Measurements from ENCODE around the gene EHD1. TPM values are rescaled to one million over a fixed set of nuclear protein-coding genes. Genes with fewer than 3 reads are reported as not detected.
A peak's percentile ranks its signal among the peaks of the same experiment; 100 is the strongest.

The EHD1 gene
- polyA plus RNA-seq, 3 donors, result 30.3 to 212 (median 48.4) TPM

GRCh38 chr11:64868904-64869570 lies 9.4 kb downstream of the EHD1 start:
- peak in 2 of 3 donors; percentile 52 to 93 for DNase-seq
- Histone ChIP-seq H3K9me3 (replicated peaks in 1 of 2; ENCODE audit: control insufficient read depth in 1 of 2, insufficient read depth in 1 of 2, low read length in 2 of 2) (no peaks in the 10 kb centered on the region), H3K9ac (ENCODE audit: insufficient read depth, low read length, poor library complexity, severe bottlenecking) (no peak overlapping the region), H3K36me3 (replicated peaks in 1 of 2; ENCODE audit: control insufficient read depth in 1 of 2, insufficient read depth in 2 of 2, low read length in 2 of 2) (peaks cover 30 to 59% of the 10 kb centered on the region in 2 donors), H2AFZ (ENCODE audit: insufficient read depth, low read depth, low read length, poor library complexity, severe bottlenecking) (no peak overlapping the region), H3K27me3 (ENCODE audit: control insufficient read depth in 2 of 2, insufficient read depth in 2 of 2, low read length in 2 of 2) (no peaks in the 10 kb centered on the region), H3K27ac (ENCODE audit: low read depth in 1 of 2, low read length in 2 of 2) (peak overlapping the region in 1 of 2 donors; percentile 83), H3K4me2 (replicated peaks; ENCODE audit: extremely low read depth, low read length, poor library complexity, severe bottlenecking) (no peak overlapping the region), H4K20me1 (ENCODE audit: insufficient read depth, low read length) (peaks cover 96% of the 10 kb centered on the region), H3K79me2 (ENCODE audit: insufficient read depth, low read length) (peaks cover 85% of the 10 kb centered on the region), H3K4me1 (ENCODE audit: control insufficient read depth in 1 of 2, insufficient read depth in 2 of 2, low read length in 2 of 2) (peaks cover 62 to 85% of the 10 kb centered on the region in 2 donors), H3K4me3 (replicated peaks in 1 of 3; ENCODE audit: low read depth in 2 of 3, low read length in 3 of 3) (peak overlapping the region in 1 of 3 experiments; percentile 59)
- intact Hi-C loops (cut with micrococcal nuclease), result no loop called here
- H3K27me3 Mint-ChIP-seq (ENCODE audit: low read depth in 3 of 3), result peaks cover 0 to 4% (median 3%) of the 10 kb centered on the region in 3 donors
- H3K9me3 Mint-ChIP-seq, result peaks cover 0 to 5% (median 0%) of the 10 kb centered on the region in 7 donors
- TF ChIP-seq CTCF (IDR thresholded peaks at IDR 0.05), result no peak
- WGBS (ENCODE audit: insufficient coverage), result 82% methylated on average over 19 of the region's 21 CpGs
- peaks cover 84% of the 10 kb centered on the region for H3K4me1 Mint-ChIP-seq
- H3K4me3 Mint-ChIP-seq, result no peak overlapping the region
- peaks cover 66 to 78% of the 10 kb centered on the region in 2 donors for H3K36me3 Mint-ChIP-seq
- peak overlapping the region in 4 of 7 donors; percentile 14 to 91 (median 30) for H3K27ac Mint-ChIP-seq

GRCh38 chr11:64867748-64868462 lies 10.5 kb downstream of the EHD1 start:
- Mint-ChIP-seq H3K4me3 (no peak overlapping the region), H3K36me3 (peaks cover 56 to 78% of the 10 kb centered on the region in 2 donors), H3K9me3 (peaks cover 0 to 5% (median 0%) of the 10 kb centered on the region in 7 donors), H3K4me1 (peaks cover 89% of the 10 kb centered on the region), H3K27ac (peak overlapping the region in 2 of 7 donors; percentile 6 to 57), H3K27me3 (ENCODE audit: low read depth in 3 of 3) (peaks cover 0 to 7% (median 4%) of the 10 kb centered on the region in 3 donors)
- H4K20me1 ChIP-seq (ENCODE audit: insufficient read depth, low read length), result peaks cover 96% of the 10 kb centered on the region
- H2AFZ ChIP-seq (ENCODE audit: insufficient read depth, low read depth, low read length, poor library complexity, severe bottlenecking), result no peak overlapping the region
- no peaks in the 10 kb centered on the region for H3K9me3 ChIP-seq (replicated peaks in 1 of 2; ENCODE audit: control insufficient read depth in 1 of 2, insufficient read depth in 1 of 2, low read length in 2 of 2)
- no peak overlapping the region for H3K9ac ChIP-seq (ENCODE audit: insufficient read depth, low read length, poor library complexity, severe bottlenecking)
- TF ChIP-seq CTCF (IDR thresholded peaks at IDR 0.05), result no peak
- intact Hi-C loops (cut with micrococcal nuclease), result no loop called here
- H3K27ac ChIP-seq (ENCODE audit: low read depth in 1 of 2, low read length in 2 of 2), result no peak overlapping the region
- no peak for DNase-seq
- H3K27me3 ChIP-seq (ENCODE audit: control insufficient read depth in 2 of 2, insufficient read depth in 2 of 2, low read length in 2 of 2), result no peaks in the 10 kb centered on the region
- H3K36me3 ChIP-seq (replicated peaks in 1 of 2; ENCODE audit: control insufficient read depth in 1 of 2, insufficient read depth in 2 of 2, low read length in 2 of 2), result peaks cover 24 to 49% of the 10 kb centered on the region in 2 donors
- no peak overlapping the region for H3K4me3 ChIP-seq (replicated peaks in 1 of 3; ENCODE audit: low read depth in 2 of 3, low read length in 3 of 3)
- H3K4me1 ChIP-seq (ENCODE audit: control insufficient read depth in 1 of 2, insufficient read depth in 2 of 2, low read length in 2 of 2), result peaks cover 73 to 90% of the 10 kb centered on the region in 2 donors
- no peak overlapping the region for H3K4me2 ChIP-seq (replicated peaks; ENCODE audit: extremely low read depth, low read length, poor library complexity, severe bottlenecking)
- WGBS (ENCODE audit: insufficient coverage), result 96% methylated on average over 20 of the region's 28 CpGs
- H3K79me2 ChIP-seq (ENCODE audit: insufficient read depth, low read length), result peaks cover 88% of the 10 kb centered on the region

All from CD14-positive monocyte (primary cell).